Ectodermal cell (in vitro differentiated cells): ENCODE results near the gene CPT1A.
A peak's percentile ranks its signal among the peaks of the same experiment; 100 is the strongest.

Experiments used
- H3K27ac ChIP-seq: 2 replicates; pipeline ENCODE4 v1.7.0; 2013; ENCODE audit warnings: mild to moderate bottlenecking, low read depth, low read length; ENCODE audit not compliant: insufficient read depth, poor library complexity, severe bottlenecking
- H3K27me3 ChIP-seq: 2 replicates; pipeline ENCODE4 v1.7.0; 2013; ENCODE audit warnings: mild to moderate bottlenecking, low read length; ENCODE audit not compliant: insufficient read depth, control insufficient read depth, poor library complexity, severe bottlenecking
- H3K36me3 ChIP-seq: one replicate; pipeline ENCODE4 v1.7.0; 2013; ENCODE audit warnings: low read length; ENCODE audit not compliant: control insufficient read depth, insufficient read depth
- H3K4me1 ChIP-seq: one replicate; pipeline ENCODE4 v1.7.0; 2013; ENCODE audit warnings: low read length; ENCODE audit not compliant: control insufficient read depth, insufficient read depth
- H3K4me3 ChIP-seq: 2 replicates; pipeline ENCODE4 v1.7.0; 2013; ENCODE audit warnings: low read depth, low read length, control low read depth; ENCODE audit not compliant: insufficient read depth
- H3K9me3 ChIP-seq: 2 replicates; pipeline ENCODE4 v1.7.0; 2013; ENCODE audit warnings: mild to moderate bottlenecking, low read length, moderate library complexity; ENCODE audit not compliant: control insufficient read depth
- WGBS, 2 experiments: methylation state at CpG; one replicate each; pipeline ENCODE4 v1.1.7; 2013; ENCODE audit warnings: missing lambda C conversion rate in 2 of 2; 5-methylcytosine and 5-hydroxymethylcytosine counted together

The CPT1A gene

DNA sequence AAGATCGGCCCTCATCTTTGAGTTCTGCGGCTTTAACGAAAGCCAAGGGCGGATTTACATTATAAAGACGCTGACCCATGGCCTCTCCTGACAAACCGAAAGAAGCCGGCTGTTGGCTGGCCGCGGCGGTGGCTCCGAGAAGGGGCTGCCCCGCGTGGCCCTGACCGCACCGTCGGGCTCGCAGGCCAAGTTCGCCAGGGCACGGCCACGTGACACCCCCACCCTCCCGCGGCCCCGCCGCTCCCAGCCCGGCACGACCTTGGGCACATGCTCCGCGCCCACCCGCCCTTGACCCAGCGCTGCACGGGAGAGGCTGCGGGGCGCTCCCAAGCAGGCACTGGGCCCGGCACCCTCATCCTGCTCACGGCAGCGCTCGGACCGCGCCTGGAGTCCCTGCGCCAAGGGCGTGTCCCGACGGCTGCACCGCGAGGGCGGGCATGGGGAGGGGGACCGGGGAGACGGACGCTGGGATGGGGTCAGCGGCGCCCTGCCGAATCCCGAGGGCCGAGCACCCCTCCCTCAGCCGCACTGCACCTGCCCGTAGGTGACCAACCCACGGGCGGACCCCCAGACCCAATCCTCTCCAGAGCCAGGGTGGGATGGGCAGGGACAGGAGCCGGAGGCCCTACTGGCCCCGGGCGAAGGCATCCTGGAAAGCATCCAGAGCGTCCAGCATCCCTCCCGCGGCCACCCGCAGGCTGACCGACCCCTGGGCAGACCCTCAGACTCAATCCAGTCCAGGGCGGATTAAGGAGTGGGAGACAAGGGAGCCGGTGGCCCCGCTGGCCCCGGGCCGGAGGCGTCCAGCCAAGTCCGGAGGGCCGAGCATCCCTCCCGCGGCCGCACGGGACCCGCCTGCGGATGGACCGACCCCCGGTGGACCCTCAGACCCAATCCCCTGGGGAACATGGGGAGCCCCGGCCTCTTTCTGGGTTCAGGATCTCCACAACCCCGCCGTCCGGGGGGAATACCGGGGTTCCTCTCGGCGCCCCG lies 759 bp downstream of the CPT1A start:
- H3K27ac ChIP-seq = no peak overlapping the region
- H3K4me1 ChIP-seq = peaks cover 34% of the 10 kb centered on the region
- no peaks in the 10 kb centered on the region for H3K9me3 ChIP-seq
- H3K27me3 ChIP-seq = peaks cover 68% of the 10 kb centered on the region
- peak overlapping the region; percentile 29 for H3K4me3 ChIP-seq
- 1% methylated on average over 90 of the region's 90 CpGs for WGBS, 2 experiments
- no peaks in the 10 kb centered on the region for H3K36me3 ChIP-seq

- Histone ChIP-seq H3K27me3 (peaks cover 59% of the 10 kb centered on the region), H3K9me3 (no peaks in the 10 kb centered on the region), H3K4me3 (peak overlapping the region; percentile 40), H3K27ac (no peak overlapping the region), H3K4me1 (peaks cover 34% of the 10 kb centered on the region), H3K36me3 (no peaks in the 10 kb centered on the region)
- 1% methylated on average over 19 of the region's 19 CpGs for WGBS, 2 experiments
These were observed 1.6 kb downstream of the CPT1A start for GRCh38 chr11:68839911-68840641.

- Histone ChIP-seq H3K27ac (peak overlapping the region; percentile 9), H3K36me3 (no peaks in the 10 kb centered on the region), H3K4me3 (peak overlapping the region; percentile 40), H3K4me1 (peaks cover 34% of the 10 kb centered on the region), H3K27me3 (peaks cover 51% of the 10 kb centered on the region), H3K9me3 (no peaks in the 10 kb centered on the region)
- WGBS, 2 experiments = 0 to 1% methylated on average over 61 of the region's 61 CpGs
These were observed 2.5 kb downstream of the CPT1A start for GRCh38 chr11:68839054-68839865.

- H3K36me3 ChIP-seq = no peaks in the 10 kb centered on the region
- 79 to 84% methylated on average over 8 of the region's 8 CpGs for WGBS, 2 experiments
- H3K4me1 ChIP-seq = peaks cover 33% of the 10 kb centered on the region
- H3K4me3 ChIP-seq = peak overlapping the region; percentile 18
- no peaks in the 10 kb centered on the region for H3K9me3 ChIP-seq
- H3K27me3 ChIP-seq = peaks cover 44% of the 10 kb centered on the region
- peak overlapping the region; percentile 9 for H3K27ac ChIP-seq
These were observed 3.1 kb downstream of the CPT1A start for GRCh38 chr11:68838572-68838964.

DNA sequence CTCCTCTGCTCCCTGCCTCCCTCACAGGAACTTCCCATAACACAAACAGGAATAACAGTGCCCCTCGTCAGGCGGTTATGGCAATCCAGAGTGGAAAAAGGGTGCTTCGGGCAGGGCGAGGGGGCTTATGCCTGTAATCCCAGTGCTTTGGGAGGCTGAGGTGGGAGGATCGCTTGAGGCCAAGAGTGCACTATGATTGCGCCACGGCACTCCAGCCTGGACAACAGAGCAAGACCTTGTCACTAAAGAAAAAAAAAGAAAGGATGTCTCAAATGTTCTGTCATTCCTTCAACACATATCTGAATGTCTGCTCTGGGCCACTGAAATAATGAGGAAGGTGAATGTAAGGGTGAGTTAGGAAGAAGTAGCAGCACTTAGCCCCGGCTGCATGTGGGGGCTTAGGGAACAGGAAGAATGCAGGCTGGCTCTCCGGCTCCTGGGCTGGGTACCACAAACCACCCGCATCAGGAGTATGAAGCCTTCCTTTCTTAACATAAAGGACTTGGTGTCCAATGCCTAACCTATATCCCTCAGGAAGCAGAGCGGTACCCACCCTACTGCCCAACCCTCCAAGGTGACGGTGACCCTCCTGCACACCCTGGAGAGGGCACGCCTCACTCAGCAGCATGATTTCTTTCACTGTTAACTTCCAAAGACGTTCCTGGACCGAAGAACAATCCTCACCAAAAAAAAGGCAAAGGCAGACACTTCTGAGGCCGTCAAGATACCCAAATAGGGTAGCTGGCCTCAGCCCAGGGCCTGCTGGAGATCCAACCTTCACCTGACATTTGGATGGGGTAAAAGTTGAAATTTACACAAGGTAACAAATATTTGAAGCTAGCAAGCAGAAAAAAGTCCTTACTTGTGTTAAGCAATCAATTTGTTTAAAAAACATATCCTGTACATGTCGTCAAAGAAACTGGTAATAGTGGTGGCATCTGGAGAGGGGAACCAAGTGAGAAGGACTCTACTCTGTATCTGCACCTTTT lies 3.8 kb downstream of the CPT1A start:
- no peaks in the 10 kb centered on the region for H3K36me3 ChIP-seq
- WGBS, 2 experiments = 89 to 91% methylated on average over 16 to 17 of the region's 17 CpGs
- H3K9me3 ChIP-seq = no peaks in the 10 kb centered on the region
- no peak overlapping the region for H3K27ac ChIP-seq
- peaks cover 26% of the 10 kb centered on the region for H3K4me1 ChIP-seq
- H3K27me3 ChIP-seq = peaks cover 37% of the 10 kb centered on the region
- H3K4me3 ChIP-seq = no peak overlapping the region

DNA sequence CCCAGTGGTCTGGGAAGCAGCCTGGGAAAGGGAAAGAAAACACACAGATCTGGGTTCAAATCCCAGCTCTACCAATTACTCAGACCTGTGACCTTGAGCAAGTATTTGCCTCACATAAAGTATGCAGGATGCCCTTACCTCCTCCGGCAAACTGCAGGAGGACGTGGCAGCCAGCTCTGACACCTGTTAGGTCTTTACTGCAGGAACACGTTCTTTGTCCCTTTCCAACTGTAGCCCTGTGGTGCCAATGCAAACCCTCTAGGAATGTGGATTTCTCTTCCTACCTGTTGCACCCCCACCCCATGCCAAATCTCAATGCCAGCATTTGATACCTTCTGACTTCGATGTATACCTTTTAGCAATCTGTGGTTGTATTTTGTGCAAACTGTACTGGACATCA lies 6.0 kb downstream of the CPT1A start:
- H3K27ac ChIP-seq = no peak overlapping the region
- 85 to 89% methylated on average over 4 of the region's 4 CpGs for WGBS, 2 experiments
- no peaks in the 10 kb centered on the region for H3K9me3 ChIP-seq
- peaks cover 29% of the 10 kb centered on the region for H3K4me1 ChIP-seq
- H3K36me3 ChIP-seq = no peaks in the 10 kb centered on the region
- peaks cover 16% of the 10 kb centered on the region for H3K27me3 ChIP-seq
- H3K4me3 ChIP-seq = no peak overlapping the region

GRCh38 chr11:68835328-68835727 lies 6.4 kb downstream of the CPT1A start:
- no peaks in the 10 kb centered on the region for H3K36me3 ChIP-seq
- 84 to 87% methylated on average over 5 of the region's 5 CpGs for WGBS, 2 experiments
- H3K27me3 ChIP-seq = peaks cover 11% of the 10 kb centered on the region
- no peak overlapping the region for H3K27ac ChIP-seq
- no peak overlapping the region for H3K4me3 ChIP-seq
- H3K9me3 ChIP-seq = no peaks in the 10 kb centered on the region
- peaks cover 29% of the 10 kb centered on the region for H3K4me1 ChIP-seq

GRCh38 chr11:68832476-68833181 lies 9.1 kb downstream of the CPT1A start:
- H3K9me3 ChIP-seq = no peaks in the 10 kb centered on the region
- H3K4me1 ChIP-seq = peaks cover 18% of the 10 kb centered on the region
- no peaks in the 10 kb centered on the region for H3K36me3 ChIP-seq
- 78 to 79% methylated on average over 8 of the region's 8 CpGs for WGBS, 2 experiments
- H3K4me3 ChIP-seq = no peak overlapping the region
- H3K27ac ChIP-seq = no peak overlapping the region
- H3K27me3 ChIP-seq = no peaks in the 10 kb centered on the region

GRCh38 chr11:68831124-68831523 lies 10.6 kb downstream of the CPT1A start:
- WGBS, 2 experiments = 86 to 93% methylated on average over 5 of the region's 5 CpGs
- H3K9me3 ChIP-seq = no peaks in the 10 kb centered on the region
- no peak overlapping the region for H3K4me3 ChIP-seq
- H3K4me1 ChIP-seq = peaks cover 18% of the 10 kb centered on the region
- H3K36me3 ChIP-seq = no peaks in the 10 kb centered on the region
- H3K27me3 ChIP-seq = no peaks in the 10 kb centered on the region
- no peak overlapping the region for H3K27ac ChIP-seq
